ENCODE results near the gene NUP88.

GRCh38 chr17:5355421-5356129 is 63.9 kb downstream of the NUP88 start:
- TF ChIP-seq CTCF (IDR thresholded peaks at IDR 0.05) (no peak), EP300 (IDR thresholded peaks at IDR 0.05) (no peak)
